Ascending aorta (tissue), 2 donors: ENCODE measurements around the gene C17orf100. TPM values are rescaled to one million over a fixed set of nuclear protein-coding genes. Genes with fewer than 3 reads are reported as not detected.
A peak's percentile ranks its signal among the peaks of the same experiment; 100 is the strongest.

Experiments used
- DNase-seq, 2 donors: peaks; one replicate each; pipeline ENCODE4 v3.0.0-alpha.2; 2019; ENCODE audit warnings: low spot score in 2 of 2
- H3K27ac ChIP-seq, 2 donors: fragments of 200-600 bp; sonication (generic); one replicate each; pipeline ENCODE4 v1.5.1; 2016 to 2017; ENCODE audit warnings: mild to moderate bottlenecking in 1 of 2
- H3K27me3 ChIP-seq: fragments of 200-600 bp; sonication (generic); one replicate; pipeline ENCODE4 v1.5.1; 2017
- H3K36me3 ChIP-seq, 2 donors: fragments of 200-600 bp; sonication (generic); one replicate each; pipeline ENCODE4 v1.5.1; 2016
- H3K4me1 ChIP-seq, 2 donors: fragments of 200-600 bp; sonication (generic); one replicate each; pipeline ENCODE4 v1.5.1; 2016 to 2017; ENCODE audit warnings: mild to moderate bottlenecking in 1 of 2
- H3K4me3 ChIP-seq, 2 donors: fragments of 200-600 bp; sonication (generic); one replicate each; pipeline ENCODE4 v1.5.1; 2016 to 2017; ENCODE audit warnings: mild to moderate bottlenecking in 1 of 2
- H3K9me3 ChIP-seq, 2 donors: fragments of 200-600 bp; sonication (generic); one replicate each; pipeline ENCODE4 v1.5.1; 2016
- intact Hi-C: fragments of 100-400 bp; cut with DNase I; formaldehyde crosslinking; loops from one replicate; pipeline ENCODE4 v1.15.1; 2023
- total RNA-seq: library from RNA; depleted of rRNA; stranded (reverse); fragments of >200 nt; gene quantifications from one replicate; pipeline ENCODE4 v1.1.0, GENCODE V29; 2016
- TF ChIP-seq, protein P1 (sequence below), 3 experiments: fragments of 200-600 bp in 2 of 3; fragments of 450-650 bp in 1 of 3; sonication (generic) in 2 of 3; IDR thresholded peaks; one replicate each; pipeline ENCODE4 v1.5.1; 2016 to 2019; ENCODE audit warnings: antibody characterized with exemption in 3 of 3, mild to moderate bottlenecking in 1 of 3, moderate library complexity in 1 of 3

Gene C17orf100
- total RNA-seq, 1 donor from 2014 or later: 4.3 TPM

GRCh38 chr17:6641247-6641863, 10.2 kb upstream of the C17orf100 start:
- Histone ChIP-seq H3K27ac (peak overlapping the region; percentile 74 to 84), H3K36me3 (peaks cover 6 to 18% of the 10 kb centered on the region in 2 donors), H3K4me1 (peaks cover 7 to 17% of the 10 kb centered on the region in 2 donors), H3K4me3 (peak overlapping the region; percentile 64 to 93), H3K9me3 (no peaks in the 10 kb centered on the region), H3K27me3 (no peaks in the 10 kb centered on the region)
- intact Hi-C loops: loop anchor here (2.0 to 5.0 kb wide), 2 partner anchors 1057 to 1359 kb away; partner anchors contain the start of genes NLRP1 and RABEP1
- TF ChIP-seq, protein P1, sequence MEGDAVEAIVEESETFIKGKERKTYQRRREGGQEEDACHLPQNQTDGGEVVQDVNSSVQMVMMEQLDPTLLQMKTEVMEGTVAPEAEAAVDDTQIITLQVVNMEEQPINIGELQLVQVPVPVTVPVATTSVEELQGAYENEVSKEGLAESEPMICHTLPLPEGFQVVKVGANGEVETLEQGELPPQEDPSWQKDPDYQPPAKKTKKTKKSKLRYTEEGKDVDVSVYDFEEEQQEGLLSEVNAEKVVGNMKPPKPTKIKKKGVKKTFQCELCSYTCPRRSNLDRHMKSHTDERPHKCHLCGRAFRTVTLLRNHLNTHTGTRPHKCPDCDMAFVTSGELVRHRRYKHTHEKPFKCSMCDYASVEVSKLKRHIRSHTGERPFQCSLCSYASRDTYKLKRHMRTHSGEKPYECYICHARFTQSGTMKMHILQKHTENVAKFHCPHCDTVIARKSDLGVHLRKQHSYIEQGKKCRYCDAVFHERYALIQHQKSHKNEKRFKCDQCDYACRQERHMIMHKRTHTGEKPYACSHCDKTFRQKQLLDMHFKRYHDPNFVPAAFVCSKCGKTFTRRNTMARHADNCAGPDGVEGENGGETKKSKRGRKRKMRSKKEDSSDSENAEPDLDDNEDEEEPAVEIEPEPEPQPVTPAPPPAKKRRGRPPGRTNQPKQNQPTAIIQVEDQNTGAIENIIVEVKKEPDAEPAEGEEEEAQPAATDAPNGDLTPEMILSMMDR (IDR thresholded peaks at IDR 0.05): no peak
- DNase-seq: no peak

DNA sequence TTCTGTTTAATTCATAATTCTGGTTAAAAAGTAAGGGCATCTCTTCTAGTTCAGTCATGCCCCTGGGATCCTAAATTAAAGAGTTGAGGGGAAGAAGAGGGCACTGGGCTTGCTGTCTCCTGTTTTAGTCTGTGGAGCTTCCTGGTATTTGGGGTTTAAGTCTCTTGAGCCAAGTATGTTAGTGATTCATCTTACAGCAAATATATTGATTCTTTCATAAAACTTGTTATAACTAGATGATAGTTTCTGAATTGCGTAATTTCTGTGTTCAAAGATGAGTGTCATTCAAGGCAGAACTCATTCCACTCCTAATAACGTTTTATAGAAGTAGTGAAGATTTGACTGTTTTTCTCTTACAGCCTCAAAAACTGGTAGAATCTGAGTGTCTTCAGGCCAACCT, 9.0 kb upstream of the C17orf100 start:
- Histone ChIP-seq H3K9me3 (no peaks in the 10 kb centered on the region), H3K27ac (no peak overlapping the region), H3K27me3 (no peaks in the 10 kb centered on the region), H3K36me3 (peaks cover 6 to 27% of the 10 kb centered on the region in 2 donors), H3K4me3 (no peak overlapping the region), H3K4me1 (peaks cover 7 to 18% of the 10 kb centered on the region in 2 donors)
- no peak for DNase-seq
- intact Hi-C loops: loop anchor here (5.0 kb wide), 1 partner anchor 1360 kb away; the partner anchor contains the start of gene RABEP1
- TF ChIP-seq, protein P1 (IDR thresholded peaks at IDR 0.05): no peak

DNA sequence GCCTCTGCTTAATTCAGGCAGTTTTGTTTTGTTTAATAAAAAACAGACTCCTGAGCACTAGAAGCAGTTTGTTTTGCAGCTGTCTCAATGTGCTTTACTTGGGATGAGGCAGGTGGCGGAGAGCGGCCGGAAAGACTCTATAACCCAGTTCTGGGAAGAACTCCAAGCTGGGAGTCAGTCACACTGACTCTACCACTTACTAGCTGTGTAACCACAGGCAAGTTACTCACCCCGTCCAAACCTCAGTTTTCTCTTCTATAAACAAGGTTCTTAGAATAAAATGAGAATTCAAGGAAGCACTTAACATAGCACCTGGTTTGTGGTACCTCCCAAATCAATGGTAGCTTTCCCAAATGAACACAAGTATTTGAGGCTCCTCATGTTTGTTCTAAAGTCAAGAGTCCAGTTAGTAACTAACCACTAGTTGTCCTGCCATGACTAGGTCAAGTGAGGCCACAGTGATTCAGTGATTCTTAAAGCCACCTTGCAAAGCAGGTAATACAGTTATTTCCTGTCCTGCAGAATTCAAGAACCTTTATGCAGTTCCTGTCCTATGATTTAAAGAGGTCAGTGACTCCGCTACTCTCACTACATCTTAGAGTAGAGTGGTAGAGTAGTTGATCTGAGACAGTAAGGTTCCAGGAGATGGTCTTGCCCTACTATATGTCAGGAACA, 8.0 kb upstream of the C17orf100 start:
- TF ChIP-seq, protein P1 (IDR thresholded peaks at IDR 0.05): no peak
- Histone ChIP-seq H3K9me3 (no peaks in the 10 kb centered on the region), H3K4me3 (no peak overlapping the region), H3K4me1 (peaks cover 7 to 21% of the 10 kb centered on the region in 2 donors), H3K36me3 (peaks cover 6 to 37% of the 10 kb centered on the region in 2 donors), H3K27ac (no peak overlapping the region), H3K27me3 (no peaks in the 10 kb centered on the region)
- intact Hi-C loops: loop anchor here (5.0 kb wide), 1 partner anchor 1361 kb away; the partner anchor contains the start of gene RABEP1
- DNase-seq: no peak

- TF ChIP-seq, protein P1 (IDR thresholded peaks at IDR 0.05): no peak
- H3K36me3 ChIP-seq: peaks cover 6 to 44% of the 10 kb centered on the region in 2 donors
- intact Hi-C loops: no loop called here
Observed at GRCh38 chr17:6648181-6648580, 3.4 kb upstream of the C17orf100 start.

DNA sequence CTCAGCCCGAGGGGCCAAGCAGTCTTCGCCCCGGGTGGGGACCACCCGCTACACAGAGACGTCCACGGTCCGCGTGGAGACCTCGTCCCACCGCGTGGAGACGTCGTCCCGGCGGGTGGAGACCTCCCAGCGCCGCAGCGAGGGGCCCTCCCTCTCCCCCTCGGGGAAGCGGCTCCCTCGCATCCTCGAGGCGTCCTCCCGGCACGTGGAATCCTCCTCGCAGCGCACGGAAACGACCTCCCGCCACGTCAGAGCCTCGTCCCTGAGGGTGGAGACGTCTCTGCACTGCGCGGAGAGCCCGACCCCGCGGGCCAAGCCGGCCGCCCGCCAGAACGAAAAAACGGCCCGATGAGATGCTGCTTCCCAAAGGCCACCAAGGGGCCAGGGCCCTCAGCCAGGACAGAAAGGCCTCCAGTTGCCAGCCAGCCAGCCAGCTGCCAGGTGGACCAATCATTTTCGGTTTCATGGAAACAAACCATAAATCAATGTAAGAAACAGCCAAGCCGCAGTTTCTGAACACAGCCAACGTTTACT, 424 bp downstream of the C17orf100 start:
- peak overlapping the region; percentile 62 to 94 for H3K4me3 ChIP-seq
- peak in 1 of 2 donors; percentile 85 for DNase-seq
- TF ChIP-seq, protein P1 (IDR thresholded peaks at IDR 0.05): no peak
- H3K27me3 ChIP-seq: no peaks in the 10 kb centered on the region
- peaks cover 0 to 5% of the 10 kb centered on the region in 2 donors for H3K9me3 ChIP-seq
- H3K36me3 ChIP-seq: peaks cover 0 to 23% of the 10 kb centered on the region in 2 donors
- H3K27ac ChIP-seq: peak overlapping the region; percentile 70 to 73
- intact Hi-C loops: loop anchor here (1.0 to 10.0 kb wide), 5 partner anchors 12 to 1167 kb away; partner anchors contain the start of genes DERL2, KIAA0753, MIS12 and PIMREG
- peaks cover 0 to 21% of the 10 kb centered on the region in 2 donors for H3K4me1 ChIP-seq

More at GRCh38 chr17:6648181-6648580, 3.4 kb upstream of the C17orf100 start:
- Histone ChIP-seq H3K27ac (no peak overlapping the region), H3K9me3 (no peaks in the 10 kb centered on the region), H3K4me1 (peaks cover 0 to 21% of the 10 kb centered on the region in 2 donors), H3K4me3 (no peak overlapping the region), H3K27me3 (no peaks in the 10 kb centered on the region)
- no peak for DNase-seq
